Mesodermal cell (in vitro differentiated cells): Measurements from ENCODE around the gene RNU6-8.

ENCODE experiments used
- H3K27ac ChIP-seq: 2 replicates; pipeline ENCODE4 v1.7.0; 2013; ENCODE audit warnings: mild to moderate bottlenecking, low read depth, low read length, moderate library complexity; ENCODE audit not compliant: severe bottlenecking
- H3K36me3 ChIP-seq: 2 replicates; pipeline ENCODE4 v1.7.1; 2013; ENCODE audit warnings: mild to moderate bottlenecking, low read length, moderate library complexity; ENCODE audit not compliant: control insufficient read depth, insufficient read depth
- H3K4me1 ChIP-seq: one replicate; pipeline ENCODE4 v1.7.1; 2013; ENCODE audit warnings: mild to moderate bottlenecking, low read length; ENCODE audit not compliant: insufficient read depth, control insufficient read depth, poor library complexity, severe bottlenecking
- H3K4me3 ChIP-seq: 2 replicates; pipeline ENCODE4 v1.7.0; 2013; ENCODE audit warnings: low read length, control low read depth, mild to moderate bottlenecking; ENCODE audit not compliant: insufficient read depth, poor library complexity, severe bottlenecking; ENCODE audit errors: extremely low read depth
- H3K9me3 ChIP-seq: 2 replicates; pipeline ENCODE4 v1.7.1; 2013; ENCODE audit warnings: mild to moderate bottlenecking, low read length, moderate library complexity; ENCODE audit not compliant: control insufficient read depth
- WGBS, 2 experiments: methylation state at CpG; one replicate each; pipeline ENCODE4 v1.1.5; 2013; ENCODE audit warnings: missing lambda C conversion rate in 2 of 2; ENCODE audit not compliant: insufficient coverage in 2 of 2; 5-methylcytosine and 5-hydroxymethylcytosine counted together

Gene RNU6-8

DNA sequence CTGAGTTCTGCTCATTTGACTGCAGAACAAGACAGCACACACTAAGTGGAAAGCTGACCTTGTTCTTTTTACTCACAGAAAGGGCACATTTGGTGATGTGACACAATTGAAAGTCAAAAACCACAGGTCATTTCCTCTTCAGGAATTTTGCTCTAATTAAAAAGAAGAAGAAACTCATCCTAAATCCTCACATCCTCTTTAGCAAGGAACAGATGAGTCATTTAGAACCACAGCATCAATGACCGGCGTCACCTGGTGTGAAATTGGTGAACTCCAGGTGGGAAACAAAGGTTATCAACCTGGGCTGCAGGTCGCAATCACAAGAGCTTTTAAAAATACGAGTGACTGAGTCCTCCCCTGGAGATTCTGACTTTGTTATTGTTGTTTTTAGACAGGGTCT, 2.9 kb upstream of the RNU6-8 start:
- no peak overlapping the region for H3K27ac ChIP-seq
- WGBS, 2 experiments: 58 to 78% methylated on average over 4 of the region's 4 CpGs
- H3K36me3 ChIP-seq: no peaks in the 10 kb centered on the region
- no peak overlapping the region for H3K4me3 ChIP-seq
- no peaks in the 10 kb centered on the region for H3K4me1 ChIP-seq
- no peaks in the 10 kb centered on the region for H3K9me3 ChIP-seq

DNA sequence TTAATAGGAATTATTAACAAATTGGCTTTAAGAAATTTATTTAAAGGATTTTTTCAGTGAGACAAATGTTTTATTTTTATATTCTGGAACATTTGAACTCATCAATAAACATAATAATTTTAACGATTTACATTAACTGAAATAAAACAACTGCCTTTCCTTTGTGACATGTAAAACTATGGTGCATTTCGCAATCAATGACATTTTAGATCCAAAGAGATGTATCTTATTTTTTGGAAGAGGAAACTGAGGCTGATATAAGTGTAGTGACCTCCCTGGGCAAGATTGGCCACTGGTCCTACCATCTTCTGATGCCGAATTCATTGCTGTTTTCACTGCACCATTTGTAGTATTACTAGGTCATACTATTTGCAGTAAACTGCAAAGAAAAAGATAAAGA, 2.5 kb upstream of the RNU6-8 start:
- WGBS, 2 experiments: 100% methylated on average over 1 of the region's 3 CpGs; no CpG with 5 or more reads in 1 of the 2 experiments
- H3K27ac ChIP-seq: no peak overlapping the region
- H3K36me3 ChIP-seq: no peaks in the 10 kb centered on the region
- H3K4me1 ChIP-seq: no peaks in the 10 kb centered on the region
- H3K9me3 ChIP-seq: no peaks in the 10 kb centered on the region
- no peak overlapping the region for H3K4me3 ChIP-seq

- H3K27ac ChIP-seq: no peak overlapping the region
- no peaks in the 10 kb centered on the region for H3K36me3 ChIP-seq
- 10 to 27% methylated on average over 6 to 8 of the region's 14 CpGs for WGBS, 2 experiments
- H3K4me3 ChIP-seq: peak overlapping the region; percentile 61
- H3K4me1 ChIP-seq: no peaks in the 10 kb centered on the region
- no peaks in the 10 kb centered on the region for H3K9me3 ChIP-seq
These were observed 874 bp upstream of the RNU6-8 start for GRCh38 chr14:32203928-32204357.

- Histone ChIP-seq H3K4me1 (no peaks in the 10 kb centered on the region), H3K9me3 (no peaks in the 10 kb centered on the region), H3K4me3 (peak overlapping the region; percentile 61), H3K36me3 (no peaks in the 10 kb centered on the region), H3K27ac (peak overlapping the region; percentile 99)
- WGBS, 2 experiments: 6 to 12% methylated on average over 5 of the region's 8 CpGs
These were observed 525 bp downstream of the RNU6-8 start for GRCh38 chr14:32202491-32202997.

- H3K4me1 ChIP-seq: no peaks in the 10 kb centered on the region
- H3K9me3 ChIP-seq: no peaks in the 10 kb centered on the region
- peak within 1 kb of the TSS; percentile 61 for H3K4me3 ChIP-seq
- 1 to 4% methylated on average over 35 to 36 of the region's 40 CpGs for WGBS, 2 experiments
- peak within 1 kb of the TSS; percentile 99 for H3K27ac ChIP-seq
- H3K36me3 ChIP-seq: no peaks in the 10 kb centered on the region
These were observed 1.1 kb downstream of the RNU6-8 start, which contains the start of gene RNU6-7 for GRCh38 chr14:32201816-32202490. Gene RNU6-7 (plus strand): TSS chr14:32202045.

- Histone ChIP-seq H3K36me3 (no peaks in the 10 kb centered on the region), H3K27ac (peak overlapping the region; percentile 99), H3K4me3 (peak overlapping the region; percentile 61), H3K9me3 (no peaks in the 10 kb centered on the region), H3K4me1 (no peaks in the 10 kb centered on the region)
- 0% methylated on average over 44 to 46 of the region's 46 CpGs for WGBS, 2 experiments
These were observed 1.8 kb downstream of the RNU6-8 start for GRCh38 chr14:32201193-32201815.

DNA sequence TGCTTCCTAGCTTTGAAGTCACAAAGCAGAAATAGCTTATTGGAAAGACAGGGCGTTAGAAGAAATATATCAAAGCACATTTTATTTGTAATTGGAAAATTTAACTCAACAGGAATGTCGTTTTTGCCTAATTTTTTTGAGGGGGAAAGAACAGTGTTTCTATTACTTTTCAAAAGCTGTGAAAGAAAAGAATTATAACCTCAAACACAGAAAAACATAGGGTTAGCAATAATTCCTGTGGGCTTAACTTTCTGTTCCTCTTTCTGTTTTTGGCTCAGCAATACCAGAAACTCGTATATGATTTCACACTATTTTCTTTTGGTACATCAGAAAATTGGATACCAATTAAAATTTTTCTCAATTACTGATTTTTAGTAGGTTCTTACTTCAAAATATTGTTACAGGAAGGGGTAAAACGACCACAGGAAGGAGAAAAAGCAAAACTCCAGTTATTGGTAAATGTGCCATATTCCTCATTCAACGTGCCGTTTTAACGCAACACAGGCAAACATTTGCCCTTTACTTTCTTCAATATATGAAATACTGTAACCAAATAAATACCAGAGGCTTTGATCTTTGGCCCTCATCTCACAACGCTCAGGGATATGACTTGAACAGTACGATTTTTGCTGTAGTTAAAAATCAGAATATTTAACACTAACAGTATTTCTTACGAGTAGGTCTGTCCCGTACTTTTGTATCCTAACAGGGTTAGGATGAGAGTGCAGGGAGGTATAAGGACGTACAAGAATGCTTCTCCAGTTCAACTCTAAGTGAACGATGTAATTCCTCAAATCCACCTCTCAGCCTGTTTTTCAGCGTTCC, 2.5 kb downstream of the RNU6-8 start:
- no peaks in the 10 kb centered on the region for H3K36me3 ChIP-seq
- H3K4me1 ChIP-seq: no peaks in the 10 kb centered on the region
- no peak overlapping the region for H3K27ac ChIP-seq
- H3K9me3 ChIP-seq: no peaks in the 10 kb centered on the region
- H3K4me3 ChIP-seq: peak overlapping the region; percentile 61
- WGBS, 2 experiments: 0% methylated on average over 1 to 3 of the region's 14 CpGs

DNA sequence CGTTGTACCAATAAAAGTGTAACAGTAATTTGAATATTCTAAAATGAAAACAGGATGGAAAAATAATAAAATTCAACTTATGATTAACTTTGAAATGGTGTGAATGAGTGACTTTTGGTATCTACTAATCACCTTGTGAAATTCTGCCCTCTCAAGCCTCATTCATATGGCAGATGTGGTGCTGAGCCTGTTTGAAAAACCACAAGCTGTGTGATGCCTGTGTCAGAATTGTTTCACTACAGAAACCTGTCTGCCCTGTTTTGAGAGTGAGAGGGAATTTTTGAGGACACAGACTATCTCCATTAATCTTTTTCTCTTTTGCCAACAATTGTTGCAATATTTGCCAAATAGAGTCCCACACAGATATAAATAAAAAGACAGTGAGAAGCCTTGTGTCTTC, 5.2 kb downstream of the RNU6-8 start:
- WGBS, 2 experiments: no CpG with 5 or more reads among the region's 1 CpG
- Histone ChIP-seq H3K36me3 (no peaks in the 10 kb centered on the region), H3K9me3 (no peaks in the 10 kb centered on the region), H3K4me1 (no peaks in the 10 kb centered on the region), H3K27ac (no peak overlapping the region), H3K4me3 (no peak overlapping the region)

- WGBS, 2 experiments: no CpG with 5 or more reads among the region's 1 CpG
- Histone ChIP-seq H3K4me3 (no peak overlapping the region), H3K9me3 (no peaks in the 10 kb centered on the region), H3K4me1 (no peaks in the 10 kb centered on the region), H3K27ac (no peak overlapping the region), H3K36me3 (no peaks in the 10 kb centered on the region)
These were observed 7.4 kb downstream of the RNU6-8 start for GRCh38 chr14:32195636-32196035.

- Histone ChIP-seq H3K9me3 (no peaks in the 10 kb centered on the region), H3K36me3 (no peaks in the 10 kb centered on the region), H3K4me1 (no peaks in the 10 kb centered on the region), H3K4me3 (no peak overlapping the region), H3K27ac (no peak overlapping the region)
- WGBS, 2 experiments: 100% methylated on average over 1 of the region's 2 CpGs
These were observed 9.5 kb downstream of the RNU6-8 start for GRCh38 chr14:32193532-32193931.
